Central memory CD8-positive, alpha-beta T cell (primary cell): ENCODE data around the gene WHRN.

Experiments used
- ATAC-seq: fragments of 150-1000 bp; cut with Tn5 transposase; replicated peaks from 2 replicates; pipeline ENCODE4 v1.10.0; 2022; ENCODE audit warnings: mild to moderate bottlenecking, moderate FRiP score, moderate number of reproducible peaks; ENCODE audit not compliant: poor library complexity, severe bottlenecking; ENCODE audit errors: extremely low read depth
- DNase-seq, 2 donors: peaks; one replicate each; pipeline ENCODE4 v3.0.0; 2021; ENCODE audit warnings: low spot score in 2 of 2
- H3K27ac Mint-ChIP-seq: one replicate; pipeline ENCODE4 v1.8.0; 2022; ENCODE audit warnings: low read depth, mild to moderate bottlenecking, moderate library complexity, mixed read lengths
- H3K27me3 Mint-ChIP-seq: one replicate; pipeline ENCODE4 v1.8.0; 2022; ENCODE audit warnings: mixed read lengths
- H3K36me3 Mint-ChIP-seq: one replicate; pipeline ENCODE4 v1.8.0; 2022; ENCODE audit warnings: mild to moderate bottlenecking, moderate library complexity, mixed read lengths; ENCODE audit not compliant: insufficient read depth
- H3K4me1 Mint-ChIP-seq: one replicate; pipeline ENCODE4 v1.8.0; 2022; ENCODE audit warnings: mixed read lengths
- H3K4me3 Mint-ChIP-seq: one replicate; pipeline ENCODE4 v1.8.0; 2022; ENCODE audit warnings: mild to moderate bottlenecking, moderate library complexity, mixed read lengths
- H3K9me3 Mint-ChIP-seq: one replicate; pipeline ENCODE4 v1.8.0; 2022; ENCODE audit warnings: mixed read lengths

WHRN gene

DNA sequence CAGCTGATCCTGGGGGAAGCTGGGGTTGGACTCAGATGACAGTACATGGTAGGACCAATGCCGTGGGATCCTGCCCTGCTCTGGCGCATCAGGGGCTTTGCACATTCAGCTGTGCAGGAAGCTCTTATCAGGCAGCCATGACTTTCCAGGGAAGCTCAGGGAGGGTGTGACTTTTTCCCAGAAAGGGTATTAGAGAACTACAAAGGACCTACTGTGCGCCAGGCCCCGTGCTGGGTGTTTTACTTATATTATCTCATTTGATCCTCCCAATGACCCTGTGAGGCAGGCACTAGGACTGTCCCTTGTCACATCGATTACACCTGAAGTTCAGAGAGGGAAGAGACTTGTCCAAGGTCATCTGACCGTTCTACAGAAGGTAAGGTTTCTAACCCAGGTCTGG lies 93.8 kb downstream of the WHRN start:
- Mint-ChIP-seq H3K36me3 (peaks cover 2% of the 10 kb centered on the region), H3K9me3 (no peaks in the 10 kb centered on the region), H3K27ac (no peak overlapping the region), H3K27me3 (no peaks in the 10 kb centered on the region), H3K4me1 (no peaks in the 10 kb centered on the region), H3K4me3 (no peak overlapping the region)
- ATAC-seq (no peak), DNase-seq (no peak)

DNA sequence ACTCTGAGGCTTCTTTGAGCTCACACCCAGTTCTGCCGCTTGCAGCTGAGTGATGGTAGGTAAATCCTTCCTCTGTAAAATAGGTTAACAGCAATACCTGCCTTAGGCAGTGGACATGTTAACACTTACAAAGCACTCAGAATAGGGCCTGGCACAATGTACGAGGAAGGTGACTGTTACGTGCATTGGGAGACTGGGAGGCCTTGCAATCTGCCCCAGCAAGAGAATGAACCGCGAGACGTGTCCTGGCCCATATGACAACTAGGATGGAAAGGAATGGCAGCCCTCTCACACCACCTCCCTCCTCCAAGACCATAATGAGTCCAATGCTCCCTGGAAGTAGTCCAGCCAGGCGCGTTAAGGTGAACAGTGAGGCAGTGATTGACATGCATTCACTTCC lies 94.4 kb downstream of the WHRN start:
- no peaks in the 10 kb centered on the region for H3K9me3 Mint-ChIP-seq
- H3K27ac Mint-ChIP-seq: no peak overlapping the region
- no peak for ATAC-seq
- H3K4me3 Mint-ChIP-seq: no peak overlapping the region
- peaks cover 2% of the 10 kb centered on the region for H3K36me3 Mint-ChIP-seq
- no peaks in the 10 kb centered on the region for H3K27me3 Mint-ChIP-seq
- H3K4me1 Mint-ChIP-seq: no peaks in the 10 kb centered on the region
- no peak for DNase-seq

DNA sequence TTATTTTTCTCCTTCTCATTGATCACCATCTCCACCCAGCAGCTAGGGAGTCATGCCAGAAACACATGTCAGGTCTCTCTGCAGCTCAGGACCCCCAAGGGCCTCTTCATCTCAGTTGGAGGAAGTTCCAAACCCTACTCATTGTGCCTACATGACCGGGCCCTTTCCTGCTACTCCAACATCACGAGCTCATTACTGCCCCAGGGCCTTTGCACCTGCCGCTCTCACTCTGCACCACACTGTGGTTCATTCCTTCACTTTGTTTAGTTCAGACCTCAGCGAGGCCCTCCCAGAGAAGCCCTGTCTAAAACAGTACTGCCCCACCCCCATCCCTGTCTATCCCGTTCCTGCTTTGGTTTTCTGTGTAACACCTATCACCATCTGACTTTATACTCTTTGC lies 95.4 kb downstream of the WHRN start:
- no peak overlapping the region for H3K27ac Mint-ChIP-seq
- H3K4me3 Mint-ChIP-seq: no peak overlapping the region
- no peak for ATAC-seq
- H3K27me3 Mint-ChIP-seq: no peaks in the 10 kb centered on the region
- peaks cover 2% of the 10 kb centered on the region for H3K36me3 Mint-ChIP-seq
- H3K4me1 Mint-ChIP-seq: peaks cover 7% of the 10 kb centered on the region
- H3K9me3 Mint-ChIP-seq: no peaks in the 10 kb centered on the region
- no peak for DNase-seq

DNA sequence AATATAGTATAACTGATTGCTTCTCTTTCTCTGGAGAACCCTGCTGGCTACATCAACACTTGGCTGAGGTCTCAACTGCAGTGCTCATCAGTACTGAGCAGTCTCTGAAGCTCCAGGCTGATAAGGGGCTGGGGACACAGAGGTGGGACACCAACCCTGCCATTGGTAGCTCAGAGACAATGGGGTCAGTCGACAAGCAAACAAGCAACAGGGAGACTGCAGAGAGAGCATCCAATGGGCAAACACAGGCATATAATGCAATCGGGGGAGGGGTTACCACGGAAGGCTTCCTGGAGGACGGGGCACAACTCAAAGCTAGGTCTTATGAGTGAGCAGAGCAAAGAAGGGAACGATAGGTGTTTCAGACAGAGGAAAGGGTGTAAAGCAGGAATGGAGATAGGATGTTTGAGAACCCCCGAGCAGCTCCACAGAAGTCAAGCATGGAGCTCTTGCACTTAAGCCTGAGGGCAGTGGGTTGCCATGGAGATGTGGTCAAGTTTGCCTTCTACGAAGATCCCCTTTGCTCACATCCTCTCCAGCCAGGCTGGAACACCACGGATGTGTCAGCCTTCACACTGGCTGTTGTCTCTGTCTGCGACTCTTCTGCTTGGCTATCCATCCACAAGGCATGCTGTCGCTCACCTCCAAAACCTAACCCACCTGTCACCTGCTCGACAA lies 96.0 kb downstream of the WHRN start:
- Mint-ChIP-seq H3K36me3 (peaks cover 2% of the 10 kb centered on the region), H3K9me3 (no peaks in the 10 kb centered on the region), H3K4me3 (no peak overlapping the region), H3K27ac (no peak overlapping the region), H3K27me3 (no peaks in the 10 kb centered on the region), H3K4me1 (peaks cover 7% of the 10 kb centered on the region)
- DNase-seq: no peak
- ATAC-seq: no peak

DNA sequence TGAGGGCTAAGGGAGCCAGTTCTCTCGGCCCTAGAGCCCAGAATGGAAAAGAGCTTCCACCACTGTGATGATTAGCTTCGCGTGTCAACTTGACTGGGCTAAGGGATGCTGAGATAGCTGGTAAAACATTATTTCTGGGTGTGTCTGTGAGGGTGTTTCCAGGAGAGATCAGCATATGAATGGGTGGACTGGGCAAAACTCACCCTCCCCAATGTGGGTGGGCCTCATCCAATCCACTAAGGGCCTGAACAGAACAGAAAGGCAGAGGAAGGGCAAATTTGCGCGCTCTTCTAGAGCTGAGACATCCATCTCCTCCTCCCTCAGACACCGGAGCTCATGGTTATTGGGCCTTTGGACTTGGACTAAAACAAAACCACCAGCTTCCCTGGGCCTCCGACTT lies 96.6 kb downstream of the WHRN start:
- peaks cover 2% of the 10 kb centered on the region for H3K36me3 Mint-ChIP-seq
- H3K27me3 Mint-ChIP-seq: no peaks in the 10 kb centered on the region
- peaks cover 7% of the 10 kb centered on the region for H3K4me1 Mint-ChIP-seq
- H3K4me3 Mint-ChIP-seq: no peak overlapping the region
- DNase-seq: no peak
- no peak overlapping the region for H3K27ac Mint-ChIP-seq
- no peak for ATAC-seq
- H3K9me3 Mint-ChIP-seq: no peaks in the 10 kb centered on the region

DNA sequence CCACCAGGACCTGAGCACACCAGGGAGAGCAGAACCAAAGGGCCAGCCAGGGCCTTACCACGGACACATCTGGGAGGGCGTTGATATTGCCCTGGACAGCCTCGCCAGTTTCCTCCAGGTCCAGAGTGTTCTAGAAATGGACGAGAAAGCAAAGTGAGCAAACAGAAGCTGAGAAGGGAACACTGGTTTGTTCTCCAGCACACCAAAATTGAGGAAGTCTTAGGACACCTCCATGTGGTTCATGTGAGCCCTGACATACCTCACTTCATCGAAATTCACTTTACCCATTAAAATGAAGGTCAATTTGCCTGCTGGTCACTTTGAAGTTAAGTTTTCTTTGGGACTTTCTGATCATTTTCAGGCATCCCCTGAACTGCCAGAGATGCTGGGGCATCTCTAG lies 97.4 kb downstream of the WHRN start:
- no peaks in the 10 kb centered on the region for H3K27me3 Mint-ChIP-seq
- H3K36me3 Mint-ChIP-seq: peaks cover 2% of the 10 kb centered on the region
- no peak overlapping the region for H3K4me3 Mint-ChIP-seq
- ATAC-seq (no peak), DNase-seq (no peak)
- H3K9me3 Mint-ChIP-seq: no peaks in the 10 kb centered on the region
- H3K27ac Mint-ChIP-seq: no peak overlapping the region
- H3K4me1 Mint-ChIP-seq: peaks cover 7% of the 10 kb centered on the region

DNA sequence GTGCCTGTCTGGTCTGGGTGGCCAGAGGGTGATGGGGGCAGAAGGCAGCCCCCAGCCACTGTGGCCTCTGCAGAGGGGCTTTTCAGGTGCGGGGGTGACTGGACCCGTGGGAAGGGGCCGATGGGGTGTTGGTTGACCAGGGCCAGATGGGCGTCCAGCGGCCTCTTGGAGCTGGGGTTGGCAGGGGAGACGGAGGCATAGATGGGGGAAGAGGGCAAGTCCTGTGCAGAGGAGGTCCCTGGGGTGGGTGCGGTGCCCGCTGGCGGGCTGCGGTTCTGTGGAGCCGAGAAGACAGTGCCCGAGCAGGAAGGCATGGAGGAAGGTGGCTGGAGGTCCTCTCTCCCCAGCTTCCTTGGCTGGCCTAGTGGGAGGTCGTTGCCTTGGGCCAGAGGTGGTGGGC lies 98.8 kb downstream of the WHRN start:
- H3K4me1 Mint-ChIP-seq: peaks cover 7% of the 10 kb centered on the region
- ATAC-seq (no peak), DNase-seq (no peak)
- no peak overlapping the region for H3K27ac Mint-ChIP-seq
- H3K9me3 Mint-ChIP-seq: no peaks in the 10 kb centered on the region
- H3K36me3 Mint-ChIP-seq: peaks cover 2% of the 10 kb centered on the region
- no peaks in the 10 kb centered on the region for H3K27me3 Mint-ChIP-seq
- no peak overlapping the region for H3K4me3 Mint-ChIP-seq

DNA sequence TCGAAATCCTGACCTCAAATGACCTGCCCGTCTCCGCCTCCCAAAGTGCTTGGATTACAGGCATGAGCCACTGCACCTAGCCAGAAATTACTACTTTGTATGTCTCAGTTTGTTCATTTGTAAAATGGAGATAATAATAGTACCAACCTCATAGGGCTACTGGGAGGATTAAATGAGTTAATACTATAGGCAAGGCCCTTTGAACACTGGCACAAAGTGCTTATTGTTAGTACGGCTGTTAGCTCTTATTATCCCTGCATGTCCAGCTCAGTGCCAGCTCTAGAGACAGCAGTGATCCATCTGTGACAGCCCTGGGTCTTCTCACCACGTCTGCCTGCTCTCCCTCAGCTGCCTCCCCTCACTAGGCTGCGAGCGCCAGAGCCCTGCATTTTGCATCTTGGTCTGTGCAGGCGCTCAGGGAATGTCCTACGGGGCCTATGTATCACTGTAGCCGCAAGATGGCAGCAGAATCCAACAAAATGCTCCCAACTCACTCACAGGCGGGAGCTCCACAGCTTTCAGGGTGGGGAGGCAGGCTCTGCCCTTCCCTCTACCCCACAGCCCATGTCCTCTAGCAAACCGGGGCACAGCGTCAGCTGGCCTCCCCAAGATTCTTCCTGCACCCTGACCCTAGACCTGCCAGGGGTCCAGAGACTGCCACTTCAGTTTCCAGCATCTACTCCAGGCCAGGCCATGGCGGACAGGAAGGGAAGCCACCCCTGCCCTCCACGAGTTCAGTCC lies 99.8 kb downstream of the WHRN start:
- Mint-ChIP-seq H3K36me3 (peaks cover 2% of the 10 kb centered on the region), H3K4me1 (peaks cover 7% of the 10 kb centered on the region), H3K9me3 (no peaks in the 10 kb centered on the region), H3K27me3 (no peaks in the 10 kb centered on the region), H3K4me3 (no peak overlapping the region), H3K27ac (no peak overlapping the region)
- ATAC-seq (peak; percentile 97), DNase-seq (peak; percentile 70 to 71)

DNA sequence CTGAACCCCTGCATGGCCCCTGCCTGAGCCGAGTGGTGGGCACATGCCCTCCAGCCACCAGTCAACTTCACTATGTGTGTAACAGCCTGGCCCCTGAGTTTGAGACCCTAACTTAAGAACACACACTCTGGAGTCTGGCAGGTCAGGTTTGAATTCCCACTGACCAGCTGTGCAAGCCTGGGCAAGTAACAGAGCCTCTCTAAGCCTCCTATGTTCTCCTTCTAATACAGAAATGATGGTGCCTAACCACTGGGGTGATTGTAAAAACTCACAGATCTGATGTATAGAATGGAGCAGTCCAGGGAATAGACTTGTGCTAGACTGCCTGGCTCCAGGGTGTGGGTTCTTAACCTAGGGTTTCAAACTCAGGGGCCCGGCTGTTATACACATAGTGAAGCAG lies 100.7 kb downstream of the WHRN start:
- no peaks in the 10 kb centered on the region for H3K9me3 Mint-ChIP-seq
- no peak for ATAC-seq
- no peaks in the 10 kb centered on the region for H3K27me3 Mint-ChIP-seq
- peaks cover 2% of the 10 kb centered on the region for H3K36me3 Mint-ChIP-seq
- no peak for DNase-seq
- H3K4me1 Mint-ChIP-seq: peaks cover 7% of the 10 kb centered on the region
- H3K4me3 Mint-ChIP-seq: no peak overlapping the region
- no peak overlapping the region for H3K27ac Mint-ChIP-seq

DNA sequence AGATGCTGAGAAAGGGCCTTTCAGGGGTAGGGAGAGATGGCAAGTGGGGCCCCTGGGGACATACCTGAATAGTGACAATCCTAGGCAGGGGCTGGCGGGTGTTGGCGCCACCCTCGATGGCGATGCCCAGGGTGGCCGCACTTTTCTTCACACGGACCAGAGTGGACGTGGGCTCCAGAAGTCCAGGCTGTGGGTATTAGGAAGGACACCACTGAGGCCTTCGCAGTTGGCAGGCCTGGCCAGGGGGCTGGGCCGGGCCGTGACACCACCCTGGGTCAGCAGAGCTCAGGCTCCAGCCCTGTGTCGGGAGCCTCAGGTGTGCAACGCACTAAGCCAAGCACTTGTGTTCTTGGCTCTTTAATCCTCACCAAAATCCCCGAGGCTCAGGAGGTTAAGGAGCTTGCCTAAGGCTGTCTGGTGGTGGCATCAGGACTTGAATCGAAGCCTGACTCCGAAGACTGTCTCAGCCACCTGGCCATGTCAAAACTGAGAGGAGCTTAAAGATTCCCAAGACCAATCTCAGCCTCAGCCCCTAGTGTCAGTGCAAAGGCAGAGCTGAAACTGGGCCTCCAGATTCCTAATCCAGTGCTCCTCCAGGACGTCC lies 102.0 kb downstream of the WHRN start:
- no peak overlapping the region for H3K27ac Mint-ChIP-seq
- H3K27me3 Mint-ChIP-seq: no peaks in the 10 kb centered on the region
- peaks cover 7% of the 10 kb centered on the region for H3K4me1 Mint-ChIP-seq
- no peak for ATAC-seq
- no peak for DNase-seq
- H3K4me3 Mint-ChIP-seq: no peak overlapping the region
- H3K36me3 Mint-ChIP-seq: peaks cover 3% of the 10 kb centered on the region
- H3K9me3 Mint-ChIP-seq: no peaks in the 10 kb centered on the region

DNA sequence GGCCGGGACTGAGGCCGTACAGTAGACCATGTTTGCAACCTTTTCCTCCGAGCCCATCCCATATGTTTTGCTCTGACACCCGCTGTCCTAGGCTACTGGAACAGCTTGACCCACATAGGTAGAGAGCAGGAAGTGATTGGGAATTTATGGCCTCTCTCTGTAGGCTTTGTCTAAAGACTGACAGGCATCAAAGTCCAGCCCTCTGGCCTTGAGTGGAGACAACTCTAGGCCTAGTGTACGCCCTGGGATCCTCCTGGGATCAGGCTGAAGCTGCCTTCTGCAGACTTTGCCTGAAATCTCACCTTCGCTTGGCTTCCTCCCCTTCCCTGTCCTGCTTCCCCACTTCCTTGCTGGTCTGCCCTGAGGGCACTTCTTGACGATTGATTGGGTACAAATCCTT lies 103.9 kb downstream of the WHRN start:
- no peaks in the 10 kb centered on the region for H3K27me3 Mint-ChIP-seq
- H3K36me3 Mint-ChIP-seq: peaks cover 8% of the 10 kb centered on the region
- no peaks in the 10 kb centered on the region for H3K9me3 Mint-ChIP-seq
- H3K4me1 Mint-ChIP-seq: peaks cover 20% of the 10 kb centered on the region
- ATAC-seq (no peak), DNase-seq (no peak)
- no peak overlapping the region for H3K4me3 Mint-ChIP-seq
- no peak overlapping the region for H3K27ac Mint-ChIP-seq

DNA sequence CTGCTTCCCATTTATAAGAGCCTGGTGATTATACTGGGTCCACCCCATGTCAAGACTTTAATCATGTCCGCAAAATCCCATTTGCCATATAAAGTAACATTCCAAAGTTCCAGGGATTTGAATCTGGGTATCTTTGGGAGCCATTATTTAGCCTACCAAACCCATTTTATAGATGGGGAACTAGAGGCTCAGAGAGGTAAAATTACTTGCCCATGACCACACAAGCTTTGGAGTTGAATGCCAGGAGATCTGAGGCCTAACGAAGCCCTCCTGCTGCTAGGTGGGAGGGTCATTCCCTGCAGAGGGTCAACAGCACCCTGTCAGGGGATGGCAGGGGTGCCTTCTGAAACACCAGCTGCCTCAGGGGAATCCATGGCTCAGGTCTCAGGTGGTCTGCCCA lies 104.5 kb downstream of the WHRN start:
- no peaks in the 10 kb centered on the region for H3K9me3 Mint-ChIP-seq
- no peak overlapping the region for H3K27ac Mint-ChIP-seq
- H3K36me3 Mint-ChIP-seq: peaks cover 12% of the 10 kb centered on the region
- DNase-seq: no peak
- no peak overlapping the region for H3K4me3 Mint-ChIP-seq
- H3K4me1 Mint-ChIP-seq: peaks cover 25% of the 10 kb centered on the region
- H3K27me3 Mint-ChIP-seq: no peaks in the 10 kb centered on the region
- no peak for ATAC-seq

DNA sequence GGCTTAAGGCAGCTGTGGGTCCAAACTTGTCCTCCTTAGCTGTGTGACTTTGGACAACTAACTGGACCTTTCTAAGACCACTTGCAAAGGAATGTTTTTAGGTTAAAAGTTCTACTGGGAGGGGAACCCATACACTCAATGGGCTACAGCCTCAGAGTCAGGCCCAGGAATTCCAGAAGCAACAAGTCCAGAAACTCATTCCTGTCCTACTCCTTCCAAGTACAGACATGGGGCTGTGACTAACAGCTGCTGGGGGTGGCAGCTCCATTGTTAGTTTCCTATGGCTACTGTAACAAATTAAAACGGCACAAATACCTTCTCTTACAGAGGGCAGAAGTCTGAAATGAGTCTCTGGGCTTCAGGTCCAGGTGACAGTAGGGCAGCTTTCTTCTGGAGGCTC lies 105.1 kb downstream of the WHRN start:
- Mint-ChIP-seq H3K4me1 (peaks cover 25% of the 10 kb centered on the region), H3K4me3 (no peak overlapping the region), H3K36me3 (peaks cover 12% of the 10 kb centered on the region), H3K27me3 (no peaks in the 10 kb centered on the region), H3K27ac (no peak overlapping the region), H3K9me3 (no peaks in the 10 kb centered on the region)
- ATAC-seq (no peak), DNase-seq (no peak)
